Loucy (cell line): ENCODE data around the gene SUSD6.

Experiments used
- H2AFZ ChIP-seq: fragments of 200-600 bp; sonication (generic); 2 replicates; pipeline ENCODE4 v1.6.0; 2016; ENCODE audit warnings: antibody characterized with exemption, mild to moderate bottlenecking, low read length, moderate library complexity
- H3F3A ChIP-seq: fragments of 200-600 bp; 2 replicates; pipeline ENCODE4 v1.6.0; 2016; ENCODE audit warnings: antibody characterized with exemption, low read depth, mild to moderate bottlenecking
- H3K27me3 ChIP-seq: fragments of 200-600 bp; sonication (generic); 2 replicates; pipeline ENCODE4 v1.6.1; 2014; ENCODE audit warnings: low read length, mild to moderate bottlenecking; ENCODE audit not compliant: insufficient read depth, poor library complexity, severe bottlenecking
- H3K36me3 ChIP-seq: fragments of 200-600 bp; sonication (generic); 2 replicates; pipeline ENCODE4 v1.6.1; 2016; ENCODE audit warnings: low read length; ENCODE audit not compliant: insufficient read depth
- H3K4me1 ChIP-seq: fragments of 200-600 bp; sonication (generic); 2 replicates; pipeline ENCODE4 v1.5.1; 2014; ENCODE audit warnings: low read length, mild to moderate bottlenecking; ENCODE audit not compliant: insufficient read depth, poor library complexity, severe bottlenecking
- H3K4me2 ChIP-seq: fragments of 200-600 bp; sonication (generic); 2 replicates; pipeline ENCODE4 v1.6.0; 2014; ENCODE audit warnings: antibody characterized with exemption, low read length, low read depth, mild to moderate bottlenecking; ENCODE audit not compliant: poor library complexity, severe bottlenecking
- H3K4me3 ChIP-seq: fragments of 200-600 bp; sonication (generic); 2 replicates; pipeline ENCODE4 v1.5.1; 2014; ENCODE audit warnings: low read length, mild to moderate bottlenecking, mixed read lengths; ENCODE audit not compliant: poor library complexity, severe bottlenecking
- H3K79me2 ChIP-seq: fragments of 200-600 bp; sonication (generic); 2 replicates; pipeline ENCODE4 v1.6.1; 2014; ENCODE audit warnings: low read length; ENCODE audit not compliant: insufficient read depth
- H3K9ac ChIP-seq: fragments of 200-600 bp; sonication (generic); 2 replicates; pipeline ENCODE4 v1.6.0; 2014; ENCODE audit warnings: mild to moderate bottlenecking, low read depth, low read length, moderate library complexity; ENCODE audit not compliant: poor library complexity, severe bottlenecking
- H3K9me2 ChIP-seq: fragments of 200-600 bp; sonication (generic); replicated peaks from 2 replicates; pipeline ENCODE4 v1.6.1; 2016; ENCODE audit warnings: low read depth, low read length, mixed read lengths
- H3K9me3 ChIP-seq: fragments of 200-600 bp; sonication (generic); 2 replicates; pipeline ENCODE4 v1.6.1; 2014; ENCODE audit warnings: mild to moderate bottlenecking, antibody characterized with exemption, low read length, low read depth; ENCODE audit not compliant: insufficient read depth
- H4K20me1 ChIP-seq: fragments of 200-600 bp; sonication (generic); 2 replicates; pipeline ENCODE4 v1.6.0; 2014; ENCODE audit warnings: antibody characterized with exemption, low read length, mild to moderate bottlenecking; ENCODE audit not compliant: insufficient read depth, poor library complexity, severe bottlenecking
- EZH2phosphoT487 ChIP-seq: fragments of 200-600 bp; IDR thresholded peaks from 2 replicates; pipeline ENCODE4 v1.6.1; 2018; ENCODE audit warnings: antibody characterized with exemption, mild to moderate bottlenecking, moderate library complexity, borderline replicate concordance
- TF ChIP-seq, protein P1 (sequence below): fragments of 200-600 bp; sonication (generic); conservative IDR thresholded peaks from 2 replicates; pipeline ENCODE4 v1.5.1; 2014; ENCODE audit warnings: mild to moderate bottlenecking, antibody characterized with exemption, low read length

SUSD6 gene

DNA sequence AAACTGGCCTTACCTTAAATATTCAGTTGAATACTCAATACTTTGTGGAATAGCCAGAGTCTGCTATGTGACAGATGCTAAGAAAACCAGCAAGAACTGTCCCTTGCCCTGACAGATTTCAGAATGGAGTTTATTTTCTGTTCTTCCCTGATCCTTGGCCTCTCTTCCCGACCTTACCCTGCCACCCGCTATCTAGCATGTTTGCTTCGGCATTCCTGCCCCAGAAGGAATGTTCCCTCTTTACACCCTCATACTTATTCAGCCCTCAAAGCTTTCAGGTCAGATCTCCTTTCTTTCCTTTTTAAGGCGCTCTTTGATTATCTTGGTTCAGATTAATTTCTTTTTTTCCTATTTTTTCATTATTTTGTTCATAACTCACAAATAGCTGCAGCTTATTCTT lies 21.8 kb downstream of the SUSD6 start:
- H4K20me1 ChIP-seq, result peaks cover 30% of the 10 kb centered on the region
- H3K9me3 ChIP-seq, result no peaks in the 10 kb centered on the region
- peaks cover 6% of the 10 kb centered on the region; the same call in 1 of the 2 replicates for H3K36me3 ChIP-seq
- TF ChIP-seq, protein P1, sequence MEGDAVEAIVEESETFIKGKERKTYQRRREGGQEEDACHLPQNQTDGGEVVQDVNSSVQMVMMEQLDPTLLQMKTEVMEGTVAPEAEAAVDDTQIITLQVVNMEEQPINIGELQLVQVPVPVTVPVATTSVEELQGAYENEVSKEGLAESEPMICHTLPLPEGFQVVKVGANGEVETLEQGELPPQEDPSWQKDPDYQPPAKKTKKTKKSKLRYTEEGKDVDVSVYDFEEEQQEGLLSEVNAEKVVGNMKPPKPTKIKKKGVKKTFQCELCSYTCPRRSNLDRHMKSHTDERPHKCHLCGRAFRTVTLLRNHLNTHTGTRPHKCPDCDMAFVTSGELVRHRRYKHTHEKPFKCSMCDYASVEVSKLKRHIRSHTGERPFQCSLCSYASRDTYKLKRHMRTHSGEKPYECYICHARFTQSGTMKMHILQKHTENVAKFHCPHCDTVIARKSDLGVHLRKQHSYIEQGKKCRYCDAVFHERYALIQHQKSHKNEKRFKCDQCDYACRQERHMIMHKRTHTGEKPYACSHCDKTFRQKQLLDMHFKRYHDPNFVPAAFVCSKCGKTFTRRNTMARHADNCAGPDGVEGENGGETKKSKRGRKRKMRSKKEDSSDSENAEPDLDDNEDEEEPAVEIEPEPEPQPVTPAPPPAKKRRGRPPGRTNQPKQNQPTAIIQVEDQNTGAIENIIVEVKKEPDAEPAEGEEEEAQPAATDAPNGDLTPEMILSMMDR, result no peak
- TF ChIP-seq EZH2phosphoT487, result no peak
- H3K79me2 ChIP-seq, result peaks cover 100% of the 10 kb centered on the region
- no peaks in the 10 kb centered on the region for H3F3A ChIP-seq
- no peak overlapping the region for H3K4me2 ChIP-seq
- no peaks in the 10 kb centered on the region for H3K27me3 ChIP-seq
- H2AFZ ChIP-seq, result no peak overlapping the region
- H3K4me1 ChIP-seq, result peaks cover 88% of the 10 kb centered on the region
- no peak overlapping the region for H3K4me3 ChIP-seq
- no peaks in the 10 kb centered on the region for H3K9me2 ChIP-seq
- H3K9ac ChIP-seq, result no peak overlapping the region

GRCh38 chr14:69635981-69636639 lies 24.7 kb downstream of the SUSD6 start:
- TF ChIP-seq EZH2phosphoT487, result no peak
- TF ChIP-seq, protein P1, result no peak

DNA sequence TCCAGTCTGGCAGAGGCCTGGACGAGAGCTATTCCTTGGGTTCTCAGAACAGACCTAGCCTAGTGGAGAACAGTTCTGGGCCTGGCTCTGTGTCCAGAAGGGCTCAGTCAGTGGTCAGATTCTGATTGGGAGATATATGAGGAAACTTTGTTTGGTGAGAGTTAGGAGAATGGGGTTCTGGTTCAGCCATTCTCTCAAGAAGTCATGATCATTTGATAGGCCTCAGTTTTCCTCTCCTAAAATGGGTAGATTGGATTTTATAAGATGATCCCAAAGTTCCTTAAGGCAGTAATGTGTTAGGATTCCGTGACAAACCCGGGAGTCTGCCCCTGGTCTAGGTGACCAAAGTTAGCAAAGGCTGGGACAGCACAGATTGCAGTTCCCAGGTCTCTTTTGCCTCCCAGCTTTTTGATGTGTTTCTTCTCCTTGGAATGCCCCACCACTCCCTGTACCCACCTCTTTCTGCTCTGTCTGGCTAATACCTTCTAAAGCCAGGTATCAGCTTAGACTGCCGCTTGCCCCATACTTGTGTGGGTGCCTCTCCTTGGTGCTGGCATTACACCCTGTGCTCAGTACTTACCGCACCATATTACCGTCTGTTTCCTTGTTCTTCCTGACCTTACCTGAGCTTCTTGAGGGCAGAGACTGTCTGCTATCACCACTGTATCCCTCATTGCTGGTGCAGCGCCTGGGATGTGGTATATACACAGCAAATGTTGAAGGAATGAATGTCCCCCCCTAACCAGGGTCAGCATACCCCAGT lies 25.5 kb downstream of the SUSD6 start:
- H2AFZ ChIP-seq, result no peak overlapping the region
- peaks cover 14% of the 10 kb centered on the region; the same call in 1 of the 2 replicates for H3K9me3 ChIP-seq
- H3K9me2 ChIP-seq, result no peaks in the 10 kb centered on the region
- H3K27me3 ChIP-seq, result no peaks in the 10 kb centered on the region
- TF ChIP-seq, protein P1, result no peak
- no peak for TF ChIP-seq EZH2phosphoT487
- H3K79me2 ChIP-seq, result peaks cover 100% of the 10 kb centered on the region
- peaks cover 14% of the 10 kb centered on the region for H4K20me1 ChIP-seq
- H3K9ac ChIP-seq, result peak overlapping the region; percentile 64
- H3F3A ChIP-seq, result no peaks in the 10 kb centered on the region
- peak overlapping the region; percentile 53 for H3K4me3 ChIP-seq
- H3K36me3 ChIP-seq, result peaks cover 14% of the 10 kb centered on the region
- peak overlapping the region; percentile 72 for H3K4me2 ChIP-seq
- H3K4me1 ChIP-seq, result peaks cover 55% of the 10 kb centered on the region

More at GRCh38 chr14:69635981-69636639, 24.7 kb downstream of the SUSD6 start:
- Histone ChIP-seq H3K4me3 (peak overlapping the region; percentile 53), H3K36me3 (peaks cover 6% of the 10 kb centered on the region), H3K9me2 (no peaks in the 10 kb centered on the region), H4K20me1 (peaks cover 22% of the 10 kb centered on the region), H3F3A (no peaks in the 10 kb centered on the region), H3K27me3 (no peaks in the 10 kb centered on the region), H3K9ac (peak overlapping the region; percentile 64), H3K9me3 (peaks cover 7% of the 10 kb centered on the region; the same call in 1 of the 2 replicates), H3K4me2 (peak overlapping the region; percentile 72), H3K4me1 (peaks cover 63% of the 10 kb centered on the region), H3K79me2 (peaks cover 100% of the 10 kb centered on the region), H2AFZ (no peak overlapping the region)
